Measurements from ENCODE around the gene FAM43B. TPM values are rescaled to one million over a fixed set of nuclear protein-coding genes. Genes with fewer than 3 reads are reported as not detected.
A peak's percentile ranks its signal among the peaks of the same experiment; 100 is the strongest.

FAM43B gene
- polyA plus RNA-seq, 1 donor, result 0.31 TPM

GRCh38 chr1:20574686-20575540, 22.5 kb downstream of the FAM43B start:
- no peaks in the 10 kb centered on the region for H3K9me3 ChIP-seq (ENCODE audit: control insufficient read depth, low read depth, low read length)
- H3K4me3 ChIP-seq (ENCODE audit: low read length), result no peak overlapping the region
- no peaks in the 10 kb centered on the region for H3K4me1 ChIP-seq (ENCODE audit: control insufficient read depth, insufficient read depth, low read length)
- H3K27me3 ChIP-seq (ENCODE audit: control insufficient read depth, insufficient read depth, low read length), result peaks cover 6% of the 10 kb centered on the region
- DNase-seq, result peak; percentile 43 to 66
- H3K27ac ChIP-seq (ENCODE audit: low read length), result no peak overlapping the region
- no peaks in the 10 kb centered on the region for H3K36me3 ChIP-seq (ENCODE audit: control insufficient read depth, insufficient read depth, low read length)
- whole genome bisulfite sequencing (ENCODE audit: insufficient coverage, low lambda C conversion rate), result 60% methylated on average over 1 of the region's 18 CpGs

- no CpG with 5 or more reads among the region's 10 CpGs for WGBS (ENCODE audit: insufficient coverage, low lambda C conversion rate)
- no peaks in the 10 kb centered on the region for H3K4me1 ChIP-seq (ENCODE audit: control insufficient read depth, insufficient read depth, low read length)
- no peak overlapping the region for H3K4me3 ChIP-seq (ENCODE audit: low read length)
- H3K9me3 ChIP-seq (ENCODE audit: control insufficient read depth, low read depth, low read length), result no peaks in the 10 kb centered on the region
- no peak overlapping the region for H3K27ac ChIP-seq (ENCODE audit: low read length)
- H3K36me3 ChIP-seq (ENCODE audit: control insufficient read depth, insufficient read depth, low read length), result no peaks in the 10 kb centered on the region
- peaks cover 4% of the 10 kb centered on the region for H3K27me3 ChIP-seq (ENCODE audit: control insufficient read depth, insufficient read depth, low read length)
- DNase-seq, result no peak
Observed at GRCh38 chr1:20575541-20576336, 23.4 kb downstream of the FAM43B start.

GRCh38 chr1:20578062-20578461, 25.7 kb downstream of the FAM43B start:
- no peak for DNase-seq

GRCh38 chr1:20578721-20579395, 26.5 kb downstream of the FAM43B start:
- no peak overlapping the region for H3K4me3 ChIP-seq (ENCODE audit: low read length)
- H3K4me1 ChIP-seq (ENCODE audit: control insufficient read depth, insufficient read depth, low read length), result no peaks in the 10 kb centered on the region

More at GRCh38 chr1:20578062-20578461, 25.7 kb downstream of the FAM43B start:
- Histone ChIP-seq H3K27ac (ENCODE audit: low read length) (no peak overlapping the region), H3K9me3 (ENCODE audit: control insufficient read depth, low read depth, low read length) (no peaks in the 10 kb centered on the region), H3K36me3 (ENCODE audit: control insufficient read depth, insufficient read depth, low read length) (no peaks in the 10 kb centered on the region), H3K4me1 (ENCODE audit: control insufficient read depth, insufficient read depth, low read length) (no peaks in the 10 kb centered on the region), H3K27me3 (ENCODE audit: control insufficient read depth, insufficient read depth, low read length) (peaks cover 4% of the 10 kb centered on the region), H3K4me3 (ENCODE audit: low read length) (no peak overlapping the region)
- WGBS (ENCODE audit: insufficient coverage, low lambda C conversion rate), result 70% methylated on average over 2 of the region's 3 CpGs

GRCh38 chr1:20584890-20585289, 32.5 kb downstream of the FAM43B start:
- Histone ChIP-seq H3K9me3 (ENCODE audit: control insufficient read depth, low read depth, low read length) (peaks cover 11% of the 10 kb centered on the region), H3K36me3 (ENCODE audit: control insufficient read depth, insufficient read depth, low read length) (no peaks in the 10 kb centered on the region), H3K4me1 (ENCODE audit: control insufficient read depth, insufficient read depth, low read length) (peaks cover 9% of the 10 kb centered on the region), H3K4me3 (ENCODE audit: low read length) (no peak overlapping the region), H3K27me3 (ENCODE audit: control insufficient read depth, insufficient read depth, low read length) (peaks cover 20% of the 10 kb centered on the region), H3K27ac (ENCODE audit: low read length) (no peak overlapping the region)
- no peak for DNase-seq
- WGBS (ENCODE audit: insufficient coverage, low lambda C conversion rate), result no CpG with 5 or more reads among the region's 2 CpGs

More at GRCh38 chr1:20578721-20579395, 26.5 kb downstream of the FAM43B start:
- DNase-seq, result no peak
- Histone ChIP-seq H3K9me3 (ENCODE audit: control insufficient read depth, low read depth, low read length) (no peaks in the 10 kb centered on the region), H3K27ac (ENCODE audit: low read length) (no peak overlapping the region), H3K27me3 (ENCODE audit: control insufficient read depth, insufficient read depth, low read length) (no peaks in the 10 kb centered on the region), H3K36me3 (ENCODE audit: control insufficient read depth, insufficient read depth, low read length) (no peaks in the 10 kb centered on the region)
- WGBS (ENCODE audit: insufficient coverage, low lambda C conversion rate), result no CpG with 5 or more reads among the region's 13 CpGs

- no peak for DNase-seq
- H3K36me3 ChIP-seq (ENCODE audit: control insufficient read depth, insufficient read depth, low read length), result no peaks in the 10 kb centered on the region
- H3K27me3 ChIP-seq (ENCODE audit: control insufficient read depth, insufficient read depth, low read length), result peaks cover 36% of the 10 kb centered on the region
- no peak overlapping the region for H3K4me3 ChIP-seq (ENCODE audit: low read length)
- peaks cover 15% of the 10 kb centered on the region for H3K4me1 ChIP-seq (ENCODE audit: control insufficient read depth, insufficient read depth, low read length)
- peaks cover 11% of the 10 kb centered on the region for H3K9me3 ChIP-seq (ENCODE audit: control insufficient read depth, low read depth, low read length)
- no peak overlapping the region for H3K27ac ChIP-seq (ENCODE audit: low read length)
- WGBS (ENCODE audit: insufficient coverage, low lambda C conversion rate), result no CpG with 5 or more reads among the region's 10 CpGs
Observed at GRCh38 chr1:20586953-20587660, 34.7 kb downstream of the FAM43B start.

GRCh38 chr1:20587661-20588053, 35.3 kb downstream of the FAM43B start:
- WGBS (ENCODE audit: insufficient coverage, low lambda C conversion rate), result no CpG with 5 or more reads among the region's 2 CpGs
- Histone ChIP-seq H3K27me3 (ENCODE audit: control insufficient read depth, insufficient read depth, low read length) (peaks cover 37% of the 10 kb centered on the region), H3K9me3 (ENCODE audit: control insufficient read depth, low read depth, low read length) (peaks cover 11% of the 10 kb centered on the region), H3K36me3 (ENCODE audit: control insufficient read depth, insufficient read depth, low read length) (no peaks in the 10 kb centered on the region), H3K27ac (ENCODE audit: low read length) (no peak overlapping the region), H3K4me3 (ENCODE audit: low read length) (no peak overlapping the region), H3K4me1 (ENCODE audit: control insufficient read depth, insufficient read depth, low read length) (peaks cover 15% of the 10 kb centered on the region)
- DNase-seq, result no peak

GRCh38 chr1:20588634-20589225, 36.4 kb downstream of the FAM43B start, which contains the start of gene CDA:
CDA (plus strand) TSS chr1:20589097; CDS start chr1:20589130, 33 bp downstream.
- Histone ChIP-seq H3K9me3 (ENCODE audit: control insufficient read depth, low read depth, low read length) (peaks cover 11% of the 10 kb centered on the region), H3K4me1 (ENCODE audit: control insufficient read depth, insufficient read depth, low read length) (peaks cover 15% of the 10 kb centered on the region), H3K36me3 (ENCODE audit: control insufficient read depth, insufficient read depth, low read length) (no peaks in the 10 kb centered on the region), H3K27me3 (ENCODE audit: control insufficient read depth, insufficient read depth, low read length) (peaks cover 37% of the 10 kb centered on the region), H3K27ac (ENCODE audit: low read length) (no peak within 1 kb of the TSS), H3K4me3 (ENCODE audit: low read length) (no peak within 1 kb of the TSS)
- DNase-seq, result peak; percentile 27 to 62
- WGBS (ENCODE audit: insufficient coverage, low lambda C conversion rate), result no CpG with 5 or more reads among the region's 11 CpGs

DNA sequence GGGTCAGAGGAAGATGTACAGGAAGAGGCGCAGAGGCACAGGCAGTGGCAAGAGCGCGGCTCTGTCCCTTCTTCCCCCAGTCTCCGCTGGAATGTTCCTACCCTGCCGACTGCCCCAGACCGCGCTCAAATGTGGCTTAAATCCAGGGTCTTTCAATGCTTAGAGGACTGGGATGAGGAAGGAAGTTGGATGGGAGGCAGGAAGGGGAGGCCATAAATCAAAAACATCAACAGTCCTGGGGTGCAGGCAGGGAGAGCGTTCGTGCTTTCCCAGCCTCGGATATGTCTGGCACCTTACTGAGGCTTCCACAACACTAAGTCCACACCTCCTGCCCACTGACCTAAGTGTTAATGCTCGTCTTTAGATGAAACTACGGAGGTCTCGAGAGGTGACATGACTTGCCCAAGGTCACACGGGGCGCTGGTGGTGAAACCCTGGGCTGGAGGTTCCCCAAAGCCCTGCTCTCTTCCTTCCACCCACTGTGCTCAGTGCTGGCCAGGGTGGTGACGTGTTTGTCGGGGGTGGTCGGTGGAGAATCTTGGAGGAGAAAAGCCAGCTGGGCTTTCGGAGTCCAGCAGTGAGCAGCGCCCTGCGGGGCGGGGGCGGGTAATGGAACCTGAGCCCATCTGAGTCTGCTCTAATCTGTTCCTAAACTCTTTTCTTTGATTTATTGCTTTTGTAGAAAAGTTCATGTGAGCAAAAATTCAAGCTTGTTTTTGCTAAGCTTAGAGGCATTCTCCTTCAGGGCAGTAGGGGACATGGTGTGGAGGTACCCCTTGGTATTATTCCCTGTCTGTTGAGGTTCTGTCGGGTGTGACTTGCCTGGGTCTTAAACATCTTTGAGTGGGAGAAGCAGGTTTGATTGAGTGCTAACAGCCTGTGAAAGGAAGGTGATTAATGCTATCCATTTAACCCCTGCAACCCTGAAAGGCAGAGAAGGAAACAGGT, 37.2 kb downstream of the FAM43B start:
- Histone ChIP-seq H3K27ac (ENCODE audit: low read length) (no peak overlapping the region), H3K4me1 (ENCODE audit: control insufficient read depth, insufficient read depth, low read length) (peaks cover 15% of the 10 kb centered on the region), H3K27me3 (ENCODE audit: control insufficient read depth, insufficient read depth, low read length) (peaks cover 34% of the 10 kb centered on the region), H3K9me3 (ENCODE audit: control insufficient read depth, low read depth, low read length) (peaks cover 11% of the 10 kb centered on the region), H3K36me3 (ENCODE audit: control insufficient read depth, insufficient read depth, low read length) (no peaks in the 10 kb centered on the region), H3K4me3 (ENCODE audit: low read length) (no peak overlapping the region)
- WGBS (ENCODE audit: insufficient coverage, low lambda C conversion rate), result no CpG with 5 or more reads among the region's 24 CpGs
- peak; percentile 12 to 18 for DNase-seq

Data from large intestine (tissue), 3 donors.